HG02981 (cell line): Measurements from ENCODE around the gene STX18.
"Not testable (repeated sequence)": the region's sequence is repeated elsewhere in the genome, so short reads cannot be mapped to it uniquely, and the experiment has no call there.

Source experiments
- ATAC-seq: cut with Tn5 transposase; IDR thresholded peaks from one replicate; pipeline ENCODE4 v1.9.1; 2021; ENCODE audit warnings: mild to moderate bottlenecking, moderate library complexity; ENCODE audit not compliant: unreplicated experiment

Gene STX18

DNA sequence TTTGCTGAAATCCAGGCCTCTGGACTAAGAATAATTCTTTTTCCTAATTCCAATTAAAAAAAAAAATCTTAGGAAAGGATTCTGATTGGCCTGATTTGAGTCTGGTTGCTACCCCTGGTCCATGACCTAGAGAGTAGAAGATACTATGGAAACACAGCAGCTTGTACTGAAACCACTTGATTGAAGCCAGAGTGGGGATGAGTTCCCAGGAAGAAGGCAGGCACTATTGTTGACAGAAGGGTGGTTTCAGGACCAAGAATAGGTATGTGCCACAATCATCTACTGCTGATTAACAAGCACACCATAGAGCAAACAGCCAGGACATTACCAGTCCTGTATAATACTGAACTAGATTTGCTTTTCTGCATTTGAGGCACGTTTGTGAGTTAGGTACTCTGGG is 29.6 kb downstream of the STX18 start:
- ATAC-seq = no peak

DNA sequence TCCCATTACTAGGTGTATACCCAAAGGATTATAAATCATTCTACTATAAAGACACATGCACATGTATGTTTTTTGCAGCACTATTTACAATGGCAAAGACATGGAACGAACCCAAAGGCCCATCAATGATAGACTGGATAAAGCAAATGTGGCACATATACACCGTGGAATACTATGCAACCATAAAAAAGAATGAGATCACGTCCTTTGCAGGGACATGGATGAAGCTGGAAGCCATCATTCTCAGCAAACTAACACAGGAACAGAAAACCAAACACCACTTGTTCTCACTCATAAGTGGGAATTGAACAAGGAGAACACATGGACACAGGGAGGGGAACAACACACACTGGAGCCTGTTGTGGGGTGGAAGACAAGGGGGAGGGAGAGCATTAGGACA is 31.2 kb downstream of the STX18 start:
- not testable (repeated sequence) for ATAC-seq

DNA sequence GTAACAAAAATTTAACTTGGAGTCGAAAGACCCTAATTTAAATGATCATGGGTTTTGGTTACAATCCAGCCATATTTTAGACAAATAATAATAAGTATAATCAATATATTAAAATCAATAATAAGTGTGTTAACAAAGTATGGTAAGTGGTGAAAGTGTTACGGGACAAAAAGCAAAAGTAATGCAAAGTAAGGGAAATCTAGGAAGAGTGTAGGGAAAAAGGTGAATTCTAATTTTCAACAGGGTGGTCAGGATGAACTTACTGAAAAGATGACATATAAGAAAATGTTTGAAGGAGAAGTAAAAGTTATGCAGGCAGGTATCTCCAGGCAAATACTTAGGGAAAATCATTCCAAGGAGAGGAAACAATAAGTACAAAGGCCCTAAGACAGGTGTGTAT is 32.3 kb downstream of the STX18 start:
- no peak for ATAC-seq

DNA sequence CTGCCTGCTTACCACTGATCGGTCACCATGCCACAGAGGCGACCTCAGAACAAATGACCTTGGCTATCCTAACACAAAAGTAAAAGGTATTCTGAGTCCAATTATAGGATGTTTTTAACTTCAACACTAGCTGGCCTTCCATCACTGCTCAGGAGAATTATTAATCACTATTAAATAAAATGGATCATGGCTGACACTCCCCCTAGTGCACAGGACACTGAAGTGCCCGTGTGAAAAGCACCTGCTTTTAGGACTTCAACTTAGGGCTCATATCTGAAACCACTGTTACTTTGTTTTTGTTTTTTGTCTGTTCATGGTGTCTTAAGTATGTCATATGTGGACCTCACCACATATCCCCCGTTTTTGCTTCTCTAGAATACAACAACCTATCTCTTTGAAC is 33.9 kb downstream of the STX18 start:
- ATAC-seq = peak; percentile 67

DNA sequence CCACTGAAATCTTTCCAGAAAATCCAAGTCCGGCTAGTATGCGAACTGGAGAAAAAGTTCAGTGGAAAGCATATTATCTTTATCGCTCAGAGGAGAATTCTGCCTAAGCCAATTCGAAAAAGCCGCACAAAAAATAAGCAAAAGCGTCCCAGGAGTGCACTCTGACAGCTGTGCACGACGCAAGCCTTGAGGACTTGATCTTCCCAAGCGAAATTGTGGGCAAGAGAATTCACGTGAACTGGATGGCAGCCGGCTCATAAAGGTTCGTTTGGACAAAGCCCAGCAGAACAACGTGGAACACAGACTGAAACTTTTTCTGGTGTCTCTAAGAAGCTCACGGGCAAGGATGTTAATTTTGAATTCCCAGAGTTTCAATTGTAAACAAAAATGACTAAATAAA is 34.4 kb downstream of the STX18 start:
- no peak for ATAC-seq

DNA sequence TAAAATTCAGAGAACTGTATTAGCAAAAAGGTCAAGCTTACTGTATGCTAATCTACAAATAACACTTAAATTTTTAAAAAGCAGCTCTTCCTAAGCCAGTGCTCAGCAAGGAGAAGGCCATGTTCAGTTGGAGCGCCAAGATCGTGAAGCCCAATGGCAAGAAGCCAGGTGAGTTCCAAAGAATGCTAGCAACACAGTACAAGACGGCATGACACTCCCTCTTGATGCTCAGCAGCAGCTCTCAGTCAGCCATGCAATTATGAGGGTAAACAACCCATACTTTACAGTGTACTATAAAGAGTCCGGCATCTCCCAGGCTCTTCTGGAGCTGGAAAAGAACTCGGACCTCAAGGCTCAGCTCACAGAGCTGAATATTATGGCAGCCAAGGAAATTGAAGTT is 34.9 kb downstream of the STX18 start:
- ATAC-seq = no peak

DNA sequence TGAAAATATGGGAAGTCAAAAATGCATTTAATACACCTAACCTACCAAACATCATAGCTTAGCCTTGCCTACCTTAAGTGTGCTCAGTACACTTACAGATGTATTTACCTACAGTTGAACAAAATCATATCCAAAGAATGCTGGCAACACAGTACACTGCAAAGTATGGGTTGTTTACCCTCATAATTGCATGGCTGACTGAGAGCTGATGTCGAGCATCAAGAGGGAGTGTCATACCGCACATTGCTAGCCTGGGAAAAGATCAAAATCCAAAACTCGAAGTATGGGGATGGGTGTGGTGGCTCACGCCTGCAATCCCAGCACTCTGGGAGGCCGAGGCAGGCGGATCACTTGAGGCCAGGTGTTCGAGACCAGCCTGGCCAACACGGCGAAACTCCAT is 36.6 kb downstream of the STX18 start:
- not testable (repeated sequence) for ATAC-seq

DNA sequence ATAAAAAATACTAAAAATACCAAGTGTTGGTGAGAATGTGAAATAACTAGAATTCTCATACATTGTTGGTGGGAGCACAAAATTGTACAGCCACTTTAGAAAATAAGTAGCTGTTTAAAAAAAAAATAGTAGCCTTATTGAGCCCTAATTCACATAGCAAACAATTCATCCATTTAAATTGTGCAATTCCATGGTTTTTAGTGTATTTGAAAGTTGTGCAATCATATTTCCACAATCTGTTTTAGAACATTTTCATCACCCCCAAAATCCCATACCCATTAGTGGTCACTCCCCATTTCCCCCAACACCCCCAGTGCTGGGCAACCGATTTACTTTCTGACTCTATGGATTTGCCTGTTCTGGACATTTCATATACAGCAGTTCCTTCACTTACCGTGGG is 37.1 kb downstream of the STX18 start:
- ATAC-seq = no peak

DNA sequence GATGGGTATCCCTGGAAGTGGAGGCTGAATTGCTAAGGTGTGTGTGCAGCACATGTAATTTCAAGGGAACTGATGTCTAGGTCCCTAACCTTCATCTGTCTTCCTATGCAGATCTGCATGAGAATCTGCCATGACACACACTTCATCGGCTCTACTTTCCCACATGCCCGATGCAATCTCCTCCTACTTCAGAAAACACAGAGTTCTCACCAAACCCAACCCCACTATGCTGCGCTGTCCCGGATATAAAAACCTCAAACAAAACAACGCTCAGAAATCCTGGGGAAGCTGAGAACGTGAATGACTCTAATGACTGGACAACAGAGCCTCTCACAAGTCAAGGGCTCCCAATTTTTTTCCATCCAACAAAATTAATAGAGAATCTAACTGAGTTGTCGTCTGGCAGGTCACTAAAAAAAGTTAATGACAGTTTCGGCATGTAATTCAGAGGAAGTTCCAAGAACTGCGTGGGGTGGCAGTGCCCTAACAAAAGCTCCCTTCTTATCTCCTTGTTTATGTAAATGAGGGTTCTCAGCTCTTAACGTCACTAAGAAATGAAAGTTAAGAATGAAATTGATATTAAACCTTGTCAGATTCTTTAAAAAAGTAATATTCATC is 39.0 kb downstream of the STX18 start:
- no peak for ATAC-seq

DNA sequence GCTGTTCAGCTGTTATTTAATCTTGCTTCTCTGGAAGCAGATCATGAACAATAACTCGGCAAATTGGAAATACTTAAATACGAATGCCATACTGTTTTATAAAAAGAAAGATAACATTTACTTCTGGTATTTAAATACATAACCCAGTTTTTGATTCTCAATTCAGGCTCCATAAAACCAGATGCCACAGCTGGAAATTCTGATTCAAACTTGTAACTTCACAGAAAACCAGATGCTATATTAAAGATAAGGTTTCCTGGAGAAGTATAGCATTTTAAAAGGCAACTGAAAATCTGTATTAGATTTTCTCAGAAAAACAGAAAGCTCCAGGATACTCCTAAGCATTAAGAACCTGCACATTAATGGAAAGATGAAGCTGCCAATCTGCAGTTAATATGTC is 40.2 kb downstream of the STX18 start:
- ATAC-seq = no peak

DNA sequence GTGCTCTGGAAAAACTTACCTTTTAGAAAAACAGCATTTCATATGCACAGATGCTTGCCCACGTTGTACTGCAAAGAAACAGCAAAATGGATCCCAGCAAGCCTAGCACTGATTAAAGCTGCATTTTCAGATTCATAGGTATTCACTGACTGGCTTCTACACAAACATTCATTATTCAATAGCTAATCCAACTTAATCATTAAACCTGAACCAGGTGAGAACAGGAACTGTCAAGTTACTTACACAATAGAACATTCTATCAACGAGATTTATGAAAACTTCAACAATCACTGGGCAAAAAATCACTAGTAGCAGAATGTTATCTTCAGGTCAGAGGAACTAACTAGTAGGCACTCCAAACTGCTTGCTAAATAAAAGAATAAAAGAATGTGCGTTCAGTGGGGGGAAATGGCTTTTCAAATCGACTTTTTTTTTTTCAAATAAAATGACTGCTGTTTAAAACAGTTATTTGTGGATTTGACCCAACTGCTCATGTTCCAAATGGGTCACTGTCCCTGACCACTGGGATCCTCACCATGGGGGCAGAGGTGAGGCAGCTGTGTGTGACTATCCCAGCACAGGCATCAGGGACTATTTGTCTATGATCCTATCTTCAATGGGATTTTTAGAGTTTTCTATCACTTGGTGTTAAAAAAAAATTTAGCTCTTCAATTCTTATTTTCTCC is 42.3 kb downstream of the STX18 start:
- no peak for ATAC-seq

DNA sequence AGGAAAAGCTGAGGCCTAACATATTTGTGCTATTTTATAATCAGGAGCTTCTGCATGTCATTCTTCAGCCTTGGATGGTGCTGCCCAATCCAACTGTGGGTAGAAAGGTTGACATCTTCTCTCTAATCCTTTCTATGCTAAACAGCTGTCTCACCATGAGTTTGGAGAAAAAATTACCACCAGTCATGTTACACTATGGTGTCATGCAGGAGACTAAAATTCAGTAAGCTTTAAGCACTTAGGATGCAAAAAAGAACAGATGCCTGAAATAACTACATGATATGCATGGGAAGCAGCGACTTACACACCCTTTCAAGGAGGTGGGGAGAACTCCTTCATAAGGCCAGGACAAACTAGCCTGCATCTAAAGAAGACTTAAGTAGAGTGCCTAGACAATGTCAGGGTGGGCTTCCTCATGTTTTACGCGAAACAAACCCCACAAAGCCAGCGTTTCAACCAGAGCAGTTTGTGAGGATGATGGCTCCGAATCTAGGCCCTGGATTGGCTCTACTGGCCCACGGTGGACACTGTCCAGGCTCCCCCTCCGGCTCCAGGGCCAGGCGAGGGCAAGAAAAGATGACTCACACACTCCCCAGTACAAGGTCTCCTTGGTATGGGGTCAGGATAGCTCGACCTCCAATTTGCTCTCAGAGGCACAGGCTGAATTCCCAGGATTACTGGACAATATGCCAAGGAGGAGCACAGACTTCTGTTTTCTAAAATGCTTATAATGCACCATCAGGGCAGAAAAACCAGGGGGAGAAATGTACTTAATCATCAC is 45.1 kb downstream of the STX18 start:
- ATAC-seq = no peak

DNA sequence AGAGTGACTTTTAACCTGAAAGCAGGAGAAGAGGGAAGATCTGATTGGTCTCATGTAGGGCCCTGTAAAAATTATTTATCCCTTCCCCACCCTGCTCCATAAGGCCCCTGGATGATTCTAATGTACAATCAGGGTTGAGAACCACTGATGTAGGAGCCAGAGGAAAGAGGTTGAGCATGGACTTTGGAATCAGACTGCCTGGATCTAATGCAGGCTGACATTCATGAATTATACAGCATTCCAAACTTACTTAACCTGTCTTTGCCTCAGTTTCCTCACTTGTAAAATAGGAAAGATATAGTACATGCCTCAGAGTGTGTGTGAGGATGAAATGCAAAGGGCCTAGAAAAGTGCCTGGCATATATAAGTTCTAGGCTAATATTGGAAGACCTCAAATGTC is 47.0 kb downstream of the STX18 start:
- ATAC-seq = no peak

DNA sequence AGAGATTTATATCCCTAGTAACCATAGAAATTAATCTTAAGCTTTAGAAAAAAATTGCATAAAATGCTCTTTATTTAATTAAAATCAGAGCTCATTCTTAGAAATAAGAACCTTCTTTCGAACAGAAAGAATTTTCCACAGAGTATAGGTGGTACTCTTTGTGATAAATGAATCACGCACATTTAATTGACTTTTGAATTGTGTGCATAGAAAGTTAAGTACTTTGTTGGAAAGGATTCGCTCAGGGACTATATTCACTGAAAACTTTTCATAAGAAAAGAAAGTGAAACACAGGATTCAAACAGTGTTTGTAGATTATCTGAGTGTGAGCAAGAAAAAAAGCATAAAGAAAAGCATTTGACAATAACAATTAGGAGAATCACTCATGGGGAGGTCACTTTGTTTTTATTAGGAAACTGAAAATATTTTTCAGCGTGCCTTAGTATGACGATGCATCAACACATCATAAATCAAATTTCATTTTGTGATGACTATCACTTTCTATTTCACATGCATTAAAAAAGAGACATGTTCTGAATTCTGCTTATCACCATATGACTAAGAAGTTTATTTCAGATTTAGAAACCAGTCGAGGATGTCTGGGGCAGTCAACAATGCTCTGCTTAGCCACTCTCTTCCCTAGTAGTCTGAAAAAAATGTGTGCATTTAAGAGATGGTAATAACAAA is 49.5 kb downstream of the STX18 start:
- peak; percentile 55 for ATAC-seq

DNA sequence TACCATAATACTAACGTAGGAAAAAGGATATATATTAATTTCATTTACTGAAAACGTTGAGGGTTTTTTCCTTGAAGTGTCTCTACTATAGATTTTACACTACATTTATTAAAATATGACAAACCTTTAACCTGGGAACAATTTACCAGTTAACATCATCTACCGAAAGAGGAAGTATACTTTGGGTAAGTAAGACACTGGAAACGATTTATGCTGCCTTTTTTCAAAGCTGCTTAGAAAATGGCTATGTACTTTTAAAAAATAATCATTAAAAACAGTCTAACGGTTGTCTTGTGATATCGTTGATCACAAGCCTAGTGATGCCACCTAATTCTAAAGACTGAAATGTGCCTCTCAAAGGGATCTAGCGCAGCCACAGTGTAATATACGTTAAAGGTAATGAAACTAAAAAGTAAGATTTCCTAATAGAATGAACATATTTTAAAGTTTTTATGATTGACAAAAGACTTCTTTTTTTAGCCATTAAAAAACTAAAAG is 50.4 kb downstream of the STX18 start:
- no peak for ATAC-seq

DNA sequence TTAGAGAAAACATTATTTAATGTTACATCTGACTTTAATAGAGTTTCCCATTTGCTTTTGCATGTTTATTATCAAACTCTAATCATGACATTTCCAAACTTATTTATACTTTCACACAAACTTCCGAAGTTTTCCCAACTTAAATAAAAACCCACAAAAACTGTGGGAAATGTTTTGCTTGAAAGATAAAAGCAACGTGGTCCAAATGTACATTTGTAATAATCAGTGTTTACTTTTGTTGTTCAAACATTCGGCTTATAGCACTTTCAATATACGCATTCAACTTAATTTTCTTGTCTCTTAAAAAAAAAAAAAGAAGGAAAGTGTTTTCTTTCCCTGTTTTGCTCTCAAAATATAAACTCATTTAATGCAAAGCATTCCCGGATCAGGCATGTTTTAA is 51.0 kb downstream of the STX18 start:
- ATAC-seq = no peak

DNA sequence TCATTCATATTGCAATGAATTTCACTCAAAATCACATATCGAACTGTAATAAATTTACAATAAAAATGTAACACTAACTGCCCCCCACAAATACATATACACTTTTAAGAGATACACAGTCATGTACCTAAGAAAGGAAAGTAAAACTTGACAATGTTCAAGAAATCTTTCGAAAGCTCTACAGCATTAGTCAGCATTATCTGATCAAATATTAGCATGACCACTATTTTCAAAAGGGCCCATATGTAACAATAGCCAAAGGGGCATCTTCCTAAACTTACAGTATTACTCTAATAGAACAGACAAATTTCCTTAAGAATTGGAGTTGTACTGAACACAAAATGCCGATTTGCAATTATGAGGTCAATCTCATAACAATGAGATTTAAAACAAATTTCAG is 51.8 kb downstream of the STX18 start:
- no peak for ATAC-seq

DNA sequence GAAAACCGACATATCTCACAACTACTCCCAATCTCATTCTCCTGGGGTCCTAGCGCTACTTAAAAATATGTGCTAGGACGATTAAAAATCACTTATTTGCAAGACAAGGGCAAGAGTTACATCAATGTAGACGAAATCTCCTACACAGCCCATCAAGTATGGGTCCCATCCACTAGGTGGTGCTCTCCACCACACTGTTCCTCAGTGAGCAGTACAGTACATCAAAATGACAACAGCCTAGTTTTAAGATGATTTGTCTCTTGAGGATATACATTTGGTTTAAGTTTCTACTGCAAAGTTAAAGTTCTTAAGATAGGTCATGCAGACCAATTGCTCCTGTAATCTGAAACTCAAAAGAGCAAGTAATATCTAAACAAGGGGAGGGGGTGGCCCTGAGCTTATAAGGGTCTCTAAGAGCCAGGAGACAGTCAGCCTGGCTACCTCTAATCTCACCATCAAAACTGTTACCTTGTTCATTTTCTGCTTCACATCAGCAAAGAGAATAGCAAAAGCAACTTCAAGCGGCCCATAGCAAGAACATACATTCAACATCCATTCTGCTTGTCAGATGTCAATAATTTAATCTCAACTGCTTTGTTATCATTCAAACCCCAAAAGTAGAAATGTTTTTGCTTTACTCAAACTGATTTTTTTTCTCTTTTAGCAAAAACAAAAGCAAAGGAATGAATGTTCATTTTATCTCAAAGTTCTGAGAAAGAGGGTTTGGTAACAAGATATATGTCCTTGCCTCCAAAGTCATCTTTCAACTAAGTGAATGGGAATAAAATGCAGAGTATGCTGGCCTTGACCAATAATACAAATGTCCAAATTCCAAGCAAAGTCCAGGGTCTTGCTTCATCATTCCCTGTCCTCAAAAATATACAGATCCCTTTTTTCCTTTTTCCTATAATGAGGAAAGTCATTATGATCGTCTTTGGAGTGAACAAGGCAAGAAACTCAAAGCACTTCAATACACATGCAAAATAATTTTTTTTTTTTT is 53.1 kb downstream of the STX18 start:
- ATAC-seq = peak; percentile 80

DNA sequence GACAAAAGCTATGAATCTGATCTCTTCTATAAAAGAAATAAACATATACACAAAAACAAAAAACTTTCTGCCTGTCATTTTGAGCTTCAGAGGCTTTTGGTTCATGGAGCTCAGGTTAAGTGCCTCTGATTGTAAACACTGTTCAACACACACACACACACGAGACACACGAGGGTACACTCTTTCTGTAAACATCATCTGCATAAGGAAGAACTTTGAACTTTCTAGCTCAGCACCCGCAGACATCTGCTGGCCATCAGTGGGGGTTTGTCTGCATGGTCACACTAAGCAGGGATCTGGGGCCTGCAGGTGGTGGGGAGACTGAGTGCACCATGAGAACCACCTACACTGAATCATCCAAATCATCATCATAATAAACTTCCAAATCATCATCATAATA is 54.9 kb downstream of the STX18 start:
- ATAC-seq = no peak

DNA sequence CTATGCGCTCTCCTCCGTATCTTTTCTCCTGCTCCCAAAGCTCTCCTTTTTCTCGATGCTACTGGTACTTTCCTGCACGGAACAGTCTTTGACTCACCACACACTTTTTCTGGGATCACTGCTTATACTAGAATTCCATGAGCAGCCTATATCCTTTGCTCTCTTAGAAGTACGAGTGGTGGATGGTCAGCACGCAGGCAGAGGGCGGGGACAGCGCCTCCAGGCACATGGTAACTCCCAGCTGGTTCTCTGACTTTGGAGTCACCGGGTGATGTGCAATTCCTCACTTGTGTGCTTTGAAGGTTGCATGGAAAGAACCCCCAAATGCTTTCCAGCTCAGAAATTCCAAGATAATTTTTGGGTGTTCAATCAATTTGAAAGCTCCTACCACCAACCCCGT is 56.0 kb downstream of the STX18 start:
- ATAC-seq = no peak
